Mesodermal cell (in vitro differentiated cells): ENCODE measurements around the gene CDC34.

Source experiments
- H3K27ac ChIP-seq: 2 replicates; pipeline ENCODE4 v1.7.0; 2013; ENCODE audit warnings: mild to moderate bottlenecking, low read depth, low read length, moderate library complexity; ENCODE audit not compliant: severe bottlenecking
- H3K36me3 ChIP-seq: 2 replicates; pipeline ENCODE4 v1.7.1; 2013; ENCODE audit warnings: mild to moderate bottlenecking, low read length, moderate library complexity; ENCODE audit not compliant: control insufficient read depth, insufficient read depth
- H3K4me1 ChIP-seq: one replicate; pipeline ENCODE4 v1.7.1; 2013; ENCODE audit warnings: mild to moderate bottlenecking, low read length; ENCODE audit not compliant: insufficient read depth, control insufficient read depth, poor library complexity, severe bottlenecking
- H3K4me3 ChIP-seq: 2 replicates; pipeline ENCODE4 v1.7.0; 2013; ENCODE audit warnings: low read length, control low read depth, mild to moderate bottlenecking; ENCODE audit not compliant: insufficient read depth, poor library complexity, severe bottlenecking; ENCODE audit errors: extremely low read depth
- H3K9me3 ChIP-seq: 2 replicates; pipeline ENCODE4 v1.7.1; 2013; ENCODE audit warnings: mild to moderate bottlenecking, low read length, moderate library complexity; ENCODE audit not compliant: control insufficient read depth
- WGBS, 2 experiments: methylation state at CpG; one replicate each; pipeline ENCODE4 v1.1.5; 2013; ENCODE audit warnings: missing lambda C conversion rate in 2 of 2; ENCODE audit not compliant: insufficient coverage in 2 of 2; 5-methylcytosine and 5-hydroxymethylcytosine counted together

CDC34 gene

GRCh38 chr19:548886-549830 lies 17.6 kb downstream of the CDC34 start:
- Histone ChIP-seq H3K4me3 (no peak overlapping the region), H3K4me1 (no peaks in the 10 kb centered on the region), H3K36me3 (no peaks in the 10 kb centered on the region), H3K27ac (no peak overlapping the region), H3K9me3 (no peaks in the 10 kb centered on the region)
- WGBS, 2 experiments, result 87 to 92% methylated on average over 34 to 49 of the region's 52 CpGs

DNA sequence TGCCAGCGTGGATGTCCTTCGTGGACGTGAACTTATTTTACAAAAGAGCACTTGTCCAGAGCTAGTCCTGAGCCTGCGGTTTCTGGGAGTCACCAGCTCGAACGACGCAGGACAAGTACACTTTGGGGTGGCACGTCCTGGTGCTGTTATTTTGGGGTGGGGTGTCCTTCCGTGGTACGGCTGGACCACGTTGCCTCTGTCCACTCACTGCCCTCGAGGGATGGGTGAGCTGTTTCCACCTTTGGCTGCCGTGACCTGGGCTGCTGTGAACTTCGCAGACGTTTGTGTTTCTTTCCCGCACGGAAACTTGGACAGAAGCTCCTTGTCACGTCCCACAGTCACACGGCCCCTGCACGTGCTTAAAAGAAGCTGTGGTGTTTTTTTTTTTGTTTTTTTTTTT lies 23.3 kb downstream of the CDC34 start:
- Histone ChIP-seq H3K4me3 (no peak overlapping the region), H3K9me3 (no peaks in the 10 kb centered on the region), H3K36me3 (no peaks in the 10 kb centered on the region), H3K4me1 (peaks cover 6% of the 10 kb centered on the region), H3K27ac (no peak overlapping the region)
- WGBS, 2 experiments, result 93 to 97% methylated on average over 8 to 19 of the region's 20 CpGs

DNA sequence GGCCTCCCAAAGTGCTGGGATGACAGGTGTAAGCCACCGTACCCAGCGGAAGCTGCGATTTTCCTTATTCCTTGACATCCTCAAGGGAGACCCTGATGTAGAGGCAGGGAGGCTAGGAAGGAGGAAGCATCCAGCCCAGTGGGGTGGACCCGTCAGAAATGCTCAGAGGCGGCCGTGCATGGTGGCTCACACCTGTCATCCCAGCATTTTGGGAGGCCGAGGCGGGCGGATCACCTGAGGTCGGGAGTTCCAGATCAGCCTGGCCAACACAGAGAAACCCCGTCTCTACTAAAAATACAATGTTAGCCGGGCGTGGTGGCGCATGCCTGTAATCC lies 23.9 kb downstream of the CDC34 start:
- H3K9me3 ChIP-seq, result no peaks in the 10 kb centered on the region
- H3K36me3 ChIP-seq, result no peaks in the 10 kb centered on the region
- peaks cover 6% of the 10 kb centered on the region for H3K4me1 ChIP-seq
- no peak overlapping the region for H3K4me3 ChIP-seq
- H3K27ac ChIP-seq, result no peak overlapping the region
- 93% methylated on average over 7 to 11 of the region's 14 CpGs for WGBS, 2 experiments

GRCh38 chr19:556611-557382 lies 25.2 kb downstream of the CDC34 start:
- Histone ChIP-seq H3K9me3 (no peaks in the 10 kb centered on the region), H3K4me1 (peaks cover 6% of the 10 kb centered on the region), H3K36me3 (no peaks in the 10 kb centered on the region), H3K4me3 (no peak overlapping the region), H3K27ac (no peak overlapping the region)
- 92 to 96% methylated on average over 30 to 31 of the region's 31 CpGs for WGBS, 2 experiments

- 81 to 84% methylated on average over 13 to 14 of the region's 21 CpGs for WGBS, 2 experiments
- H3K36me3 ChIP-seq, result no peaks in the 10 kb centered on the region
- H3K4me1 ChIP-seq, result peaks cover 6% of the 10 kb centered on the region
- H3K4me3 ChIP-seq, result no peak overlapping the region
- no peaks in the 10 kb centered on the region for H3K9me3 ChIP-seq
- H3K27ac ChIP-seq, result peak overlapping the region; percentile 57
Observed at GRCh38 chr19:558770-559439, 27.3 kb downstream of the CDC34 start.

DNA sequence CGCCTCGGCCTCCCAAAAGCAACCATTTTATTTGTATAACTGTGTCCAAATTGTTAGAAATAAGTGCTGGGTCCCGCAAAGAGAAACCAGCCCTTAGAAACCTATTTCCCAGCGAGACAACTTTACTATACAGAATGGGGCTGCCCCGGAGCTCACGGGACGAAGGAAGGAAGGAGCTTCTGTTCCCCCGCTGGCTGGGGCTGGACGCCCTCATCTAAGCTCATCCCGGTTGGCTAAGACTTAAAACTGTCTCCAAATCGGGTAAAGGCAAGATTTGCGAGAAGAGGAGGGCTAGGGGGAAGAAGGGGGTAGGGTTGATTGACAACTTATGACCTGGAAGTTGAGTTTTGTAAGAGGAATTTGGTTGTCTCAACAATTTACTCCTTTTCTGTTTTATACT lies 28.6 kb downstream of the CDC34 start:
- no peak overlapping the region for H3K4me3 ChIP-seq
- H3K4me1 ChIP-seq, result peaks cover 6% of the 10 kb centered on the region
- H3K27ac ChIP-seq, result no peak overlapping the region
- no peaks in the 10 kb centered on the region for H3K9me3 ChIP-seq
- no peaks in the 10 kb centered on the region for H3K36me3 ChIP-seq
- WGBS, 2 experiments, result 85 to 86% methylated on average over 7 to 11 of the region's 12 CpGs

DNA sequence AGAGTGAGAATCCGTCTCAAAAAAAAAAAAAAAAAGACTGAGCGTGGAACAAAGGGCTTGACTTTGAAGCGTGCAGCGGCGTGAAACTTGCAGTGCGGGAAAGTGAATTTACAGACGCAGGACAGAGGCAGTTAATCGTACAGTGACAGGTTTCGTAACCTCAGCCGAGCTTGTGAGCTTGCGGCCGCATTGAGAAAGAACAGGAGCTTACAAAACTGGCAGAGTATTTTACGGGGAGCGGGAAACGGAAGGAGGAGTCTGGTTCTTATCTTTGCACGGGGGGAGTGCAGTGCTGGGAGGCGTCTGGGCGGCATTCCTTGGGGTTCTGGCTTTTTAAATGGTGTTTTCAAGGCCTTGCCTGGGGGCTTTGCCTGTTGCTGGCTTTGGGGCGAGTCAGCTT lies 34.8 kb downstream of the CDC34 start:
- H3K4me3 ChIP-seq, result no peak overlapping the region
- H3K4me1 ChIP-seq, result peaks cover 3% of the 10 kb centered on the region
- no peaks in the 10 kb centered on the region for H3K9me3 ChIP-seq
- no peaks in the 10 kb centered on the region for H3K36me3 ChIP-seq
- whole genome bisulfite sequencing, 2 experiments, result 86 to 89% methylated on average over 16 to 17 of the region's 19 CpGs
- peak overlapping the region; percentile 78 for H3K27ac ChIP-seq

GRCh38 chr19:566844-567243 lies 35.3 kb downstream of the CDC34 start:
- H3K4me1 ChIP-seq, result peaks cover 3% of the 10 kb centered on the region
- no peaks in the 10 kb centered on the region for H3K9me3 ChIP-seq
- H3K36me3 ChIP-seq, result no peaks in the 10 kb centered on the region
- 86 to 91% methylated on average over 7 to 14 of the region's 16 CpGs for WGBS, 2 experiments
- peak overlapping the region; percentile 78 for H3K27ac ChIP-seq
- H3K4me3 ChIP-seq, result no peak overlapping the region

DNA sequence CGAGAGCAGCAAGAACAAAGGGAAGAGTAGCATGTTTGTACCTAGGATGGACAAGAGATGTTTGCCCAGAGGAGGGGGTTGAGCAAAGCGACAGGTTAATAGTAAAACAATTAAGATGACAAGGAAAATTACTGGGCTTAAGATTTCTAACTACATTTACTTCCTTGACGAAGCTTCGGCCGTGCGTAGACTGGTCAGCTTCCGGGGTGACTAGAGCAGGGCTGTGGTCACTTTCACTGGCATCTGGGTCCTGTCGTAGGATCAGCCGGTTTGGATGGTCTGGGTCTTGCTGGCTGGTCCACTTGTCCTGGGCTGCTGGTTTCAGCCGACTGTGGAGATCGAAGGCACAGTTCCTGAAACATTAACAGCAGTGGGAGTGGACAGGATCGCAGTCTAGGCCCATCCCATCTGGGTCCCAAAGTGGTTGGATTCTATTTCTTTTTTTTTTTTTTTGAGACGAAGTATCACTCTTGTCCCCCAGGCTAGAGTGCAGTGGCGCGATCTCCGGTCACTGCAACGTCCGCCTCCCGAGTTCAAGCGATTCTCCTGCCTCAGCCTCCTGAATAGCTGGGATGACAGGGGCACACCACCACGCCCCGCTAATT lies 35.8 kb downstream of the CDC34 start:
- peak overlapping the region; percentile 78 for H3K27ac ChIP-seq
- peaks cover 3% of the 10 kb centered on the region for H3K4me1 ChIP-seq
- WGBS, 2 experiments, result 93 to 96% methylated on average over 13 to 16 of the region's 22 CpGs
- H3K9me3 ChIP-seq, result no peaks in the 10 kb centered on the region
- H3K4me3 ChIP-seq, result no peak overlapping the region
- H3K36me3 ChIP-seq, result no peaks in the 10 kb centered on the region

- Histone ChIP-seq H3K27ac (no peak overlapping the region), H3K4me1 (peaks cover 12% of the 10 kb centered on the region), H3K4me3 (no peak overlapping the region), H3K36me3 (no peaks in the 10 kb centered on the region), H3K9me3 (no peaks in the 10 kb centered on the region)
- 93 to 95% methylated on average over 10 to 14 of the region's 25 CpGs for whole genome bisulfite sequencing, 2 experiments
Observed at GRCh38 chr19:570251-570686, 38.7 kb downstream of the CDC34 start.
